Epithelial cell of proximal tubule (primary cell): Measurements from ENCODE around the gene AMER2. TPM values are rescaled to one million over a fixed set of nuclear protein-coding genes. Genes with fewer than 3 reads are reported as not detected.
"Not testable (repeated sequence)": the region's sequence is repeated elsewhere in the genome, so short reads cannot be mapped to it uniquely, and the experiment has no call there.

Source experiments
- DNase-seq: peaks from one replicate; pipeline ENCODE4 v3.0.0-alpha.2; 2011; ENCODE audit warnings: low read depth
- H3K4me3 ChIP-seq: 2 replicates; pipeline ENCODE4 v1.5.1; 2011; ENCODE audit warnings: low read depth, mild to moderate bottlenecking, low read length
- total RNA-seq: library from RNA; depleted of rRNA; stranded (reverse); fragments of >200 nt; gene quantifications from 2 replicates; pipeline ENCODE4 v1.2.3, GENCODE V29; 2015
- TF ChIP-seq, protein P1 (sequence below): conservative IDR thresholded peaks from 2 replicates; pipeline ENCODE4 v1.5.1; 2012; ENCODE audit warnings: low read depth, mild to moderate bottlenecking, low read length

The AMER2 gene
- total RNA-seq, 1 donor from 2014 or later: 0.29 TPM

DNA sequence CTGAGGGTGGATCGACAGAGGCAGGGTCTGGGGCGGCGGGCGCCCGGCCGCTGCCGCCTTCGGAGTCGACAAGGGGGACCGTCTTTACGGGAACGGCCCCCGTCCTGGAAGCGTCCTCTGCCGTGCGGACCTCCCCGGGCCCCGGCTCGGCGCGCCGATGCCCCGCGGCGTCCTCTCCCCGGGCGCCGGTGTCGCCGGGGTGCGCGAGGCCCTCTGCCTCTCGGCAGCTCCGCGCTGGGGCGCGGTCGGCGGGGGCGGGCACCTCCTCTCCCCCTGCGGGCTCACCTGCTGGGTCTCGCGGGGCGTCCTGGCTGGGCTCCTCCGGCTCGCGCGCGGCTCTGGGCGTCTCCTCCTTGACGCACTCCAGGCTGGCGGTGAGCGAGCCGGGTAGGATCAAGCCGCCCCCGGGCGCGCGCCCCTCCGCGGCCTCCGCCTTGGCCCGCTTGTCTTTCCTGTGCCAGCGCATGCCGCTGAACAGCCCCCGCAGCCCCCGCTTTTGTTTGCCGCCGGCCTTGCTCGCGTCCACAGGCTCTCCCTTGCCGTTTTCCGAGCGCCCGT, 1.5 kb downstream of the AMER2 start:
- DNase-seq: no peak
- TF ChIP-seq, protein P1, sequence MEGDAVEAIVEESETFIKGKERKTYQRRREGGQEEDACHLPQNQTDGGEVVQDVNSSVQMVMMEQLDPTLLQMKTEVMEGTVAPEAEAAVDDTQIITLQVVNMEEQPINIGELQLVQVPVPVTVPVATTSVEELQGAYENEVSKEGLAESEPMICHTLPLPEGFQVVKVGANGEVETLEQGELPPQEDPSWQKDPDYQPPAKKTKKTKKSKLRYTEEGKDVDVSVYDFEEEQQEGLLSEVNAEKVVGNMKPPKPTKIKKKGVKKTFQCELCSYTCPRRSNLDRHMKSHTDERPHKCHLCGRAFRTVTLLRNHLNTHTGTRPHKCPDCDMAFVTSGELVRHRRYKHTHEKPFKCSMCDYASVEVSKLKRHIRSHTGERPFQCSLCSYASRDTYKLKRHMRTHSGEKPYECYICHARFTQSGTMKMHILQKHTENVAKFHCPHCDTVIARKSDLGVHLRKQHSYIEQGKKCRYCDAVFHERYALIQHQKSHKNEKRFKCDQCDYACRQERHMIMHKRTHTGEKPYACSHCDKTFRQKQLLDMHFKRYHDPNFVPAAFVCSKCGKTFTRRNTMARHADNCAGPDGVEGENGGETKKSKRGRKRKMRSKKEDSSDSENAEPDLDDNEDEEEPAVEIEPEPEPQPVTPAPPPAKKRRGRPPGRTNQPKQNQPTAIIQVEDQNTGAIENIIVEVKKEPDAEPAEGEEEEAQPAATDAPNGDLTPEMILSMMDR: no peak
- no peak overlapping the region for H3K4me3 ChIP-seq

DNA sequence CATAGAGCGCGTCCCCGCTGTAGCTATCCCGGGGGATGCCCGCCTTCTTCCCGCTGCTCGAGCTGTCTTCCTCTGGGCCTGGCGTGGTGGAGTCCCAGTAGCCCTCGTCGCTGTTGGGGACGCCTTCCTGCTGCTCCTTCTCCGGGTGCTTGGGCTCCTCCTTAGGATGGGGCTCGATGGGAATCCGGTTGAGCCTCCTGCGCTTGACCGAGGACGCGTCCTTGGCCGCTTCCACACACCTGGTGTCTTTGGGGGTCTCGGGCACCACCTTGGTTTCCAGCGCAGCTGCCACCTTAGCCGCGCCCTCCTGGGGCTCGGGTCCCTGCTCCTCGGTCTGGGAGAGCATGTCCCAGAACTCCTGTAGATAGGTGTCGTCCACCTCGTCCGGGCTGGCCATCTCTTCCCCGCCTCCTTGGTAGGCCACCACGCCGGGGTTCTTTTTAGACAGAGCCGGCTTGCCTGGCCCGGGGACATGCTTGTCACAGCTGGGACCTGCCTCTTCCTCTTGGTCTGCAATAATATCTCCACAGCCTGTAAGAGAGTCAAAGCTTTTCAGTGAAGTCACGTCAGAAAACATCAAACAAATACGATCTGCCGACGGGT, 2.0 kb downstream of the AMER2 start:
- H3K4me3 ChIP-seq: no peak overlapping the region
- DNase-seq: no peak
- TF ChIP-seq, protein P1: no peak

DNA sequence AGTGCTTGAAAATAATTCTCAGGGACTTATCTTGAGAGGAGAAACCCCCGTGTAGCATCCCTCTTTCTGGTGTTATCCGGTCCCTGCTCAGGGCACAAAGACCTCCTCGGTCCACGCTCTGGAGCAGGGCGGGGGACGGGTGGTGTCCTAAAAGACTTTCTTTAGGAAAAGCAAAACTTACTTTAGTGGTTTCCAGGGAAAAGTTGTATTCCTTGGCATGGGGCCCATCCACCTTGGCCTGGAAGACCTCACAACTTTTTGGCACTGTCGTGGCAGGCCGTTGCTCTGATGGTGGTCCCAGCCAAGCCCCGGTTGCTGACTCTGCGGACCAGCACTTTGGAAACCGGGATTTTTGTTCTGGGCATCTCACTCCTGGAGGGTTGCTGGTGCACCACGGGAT, 2.7 kb downstream of the AMER2 start:
- DNase-seq: no peak
- TF ChIP-seq, protein P1: no peak
- no peak overlapping the region for H3K4me3 ChIP-seq

DNA sequence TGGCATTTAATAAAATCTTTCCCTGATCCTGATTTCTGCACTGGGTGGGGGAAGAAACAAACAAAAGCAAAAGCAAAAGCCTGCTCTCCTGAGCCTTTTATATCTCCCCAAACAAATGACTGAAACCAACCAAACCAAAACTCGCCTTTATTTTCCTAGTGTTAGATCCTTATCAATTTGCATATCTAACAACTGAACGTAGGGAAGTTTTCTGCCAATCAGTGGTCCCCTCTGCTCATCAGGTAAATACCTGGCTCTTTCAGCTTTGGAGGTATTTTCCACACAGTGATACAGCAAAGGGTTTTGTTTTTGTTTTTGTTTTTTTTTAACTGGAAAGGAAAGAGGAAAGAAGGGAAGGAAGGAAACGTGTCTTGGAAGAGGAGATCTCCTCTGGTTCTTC, 3.3 kb downstream of the AMER2 start:
- TF ChIP-seq, protein P1: no peak
- DNase-seq: no peak
- H3K4me3 ChIP-seq: no peak overlapping the region

DNA sequence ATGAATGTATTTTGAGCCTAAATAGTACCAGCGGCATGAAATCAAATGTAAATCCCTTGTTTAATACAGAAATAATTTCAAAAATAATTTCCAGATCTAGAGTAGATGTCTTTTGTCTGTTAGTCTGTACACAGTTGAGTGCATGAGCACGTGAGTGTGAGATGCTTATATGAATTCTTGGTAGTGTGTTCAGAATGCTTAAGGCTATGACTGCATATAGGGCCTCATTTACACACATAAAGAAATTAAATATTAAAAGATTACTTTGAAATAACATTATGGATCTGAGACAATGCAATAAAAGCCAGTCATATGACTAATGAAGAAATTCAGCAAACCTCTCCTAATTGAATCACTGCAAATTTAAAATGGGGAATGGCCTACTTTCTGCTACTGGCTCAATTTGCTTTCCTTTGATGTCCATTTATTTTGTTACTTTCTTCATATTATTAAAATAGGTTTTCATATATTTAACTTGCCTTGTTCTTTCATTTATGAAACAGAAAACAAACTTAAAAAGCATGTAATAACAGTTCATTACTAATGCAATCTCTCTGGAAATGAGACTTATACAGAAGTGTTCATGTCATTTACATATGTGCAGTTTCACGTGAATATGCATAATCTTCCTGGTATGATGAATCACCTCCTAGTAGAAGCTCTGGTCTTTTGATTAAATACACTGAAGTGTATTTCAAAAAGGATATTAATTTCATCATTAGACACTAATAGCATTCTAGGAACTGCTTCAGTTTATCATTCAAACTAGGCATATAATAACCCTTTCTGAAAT, 4.5 kb downstream of the AMER2 start:
- DNase-seq: no peak
- TF ChIP-seq, protein P1: no peak

DNA sequence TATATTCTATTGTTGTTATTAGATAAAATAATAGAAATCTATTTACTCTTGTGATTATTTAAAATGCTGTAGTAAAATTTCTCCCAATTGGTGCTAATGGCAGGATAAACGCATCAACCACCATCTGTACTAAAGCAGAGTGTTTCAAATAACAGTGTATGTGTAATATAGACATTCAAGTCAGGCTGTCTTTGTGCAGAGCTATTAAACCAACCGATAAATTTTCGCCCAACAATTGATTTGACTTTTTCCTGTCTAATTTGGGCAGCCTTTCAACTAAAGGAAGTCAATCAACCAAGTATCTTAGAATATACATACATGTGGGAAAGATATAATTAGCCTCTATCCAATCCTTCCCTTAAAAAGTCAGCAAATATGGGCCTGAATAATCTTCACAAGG, 5.8 kb downstream of the AMER2 start:
- no peak for DNase-seq
- TF ChIP-seq, protein P1: no peak
- no peak overlapping the region for H3K4me3 ChIP-seq

More for the DNA sequence above, 4.5 kb downstream of the AMER2 start:
- no peak overlapping the region for H3K4me3 ChIP-seq

DNA sequence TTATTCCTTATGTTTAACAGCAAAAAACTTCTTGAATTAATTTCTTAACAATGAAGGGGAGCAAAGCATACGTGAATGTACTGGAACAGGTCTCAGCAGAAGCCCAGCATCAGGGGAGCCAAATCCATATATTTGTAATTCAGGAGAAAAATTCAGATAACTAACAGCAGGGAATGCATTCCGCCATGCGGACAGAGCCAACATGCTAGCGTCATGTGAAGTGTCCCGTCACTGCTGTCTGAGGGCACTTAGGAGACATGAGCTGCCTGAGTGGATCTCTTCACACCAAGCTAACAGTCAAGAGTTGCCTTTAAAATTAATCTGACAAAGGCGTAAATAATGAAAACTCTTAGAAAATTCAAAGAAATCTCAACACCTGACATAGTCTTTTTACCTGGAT, 6.4 kb downstream of the AMER2 start:
- no peak overlapping the region for H3K4me3 ChIP-seq
- DNase-seq: no peak
- TF ChIP-seq, protein P1: no peak

DNA sequence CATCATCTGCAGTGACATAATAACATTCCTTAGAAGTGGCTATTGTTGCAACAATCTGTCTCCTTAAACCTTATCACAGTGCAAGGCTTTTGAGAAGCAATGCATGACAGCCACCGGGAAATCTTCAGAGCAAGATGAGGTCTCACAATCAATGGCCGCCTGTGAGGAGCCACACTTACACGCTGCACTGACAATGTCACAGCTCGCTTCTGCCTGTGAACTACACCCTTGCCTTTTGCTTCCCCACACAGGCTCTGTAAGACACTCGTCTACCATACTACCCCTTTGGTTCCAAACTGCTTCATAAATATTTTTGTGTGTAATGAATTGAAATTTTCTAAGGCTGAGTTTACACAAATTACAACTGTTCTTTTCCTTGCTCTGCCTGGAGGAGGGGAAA, 6.9 kb downstream of the AMER2 start:
- not testable (repeated sequence) for DNase-seq, H3K4me3 ChIP-seq
